Activated naive CD8-positive, alpha-beta T cell treated with anti-CD3 and anti-CD28 coated beads, Interleukin-2, amount 50 U/mL, for 24 hours (primary cell): ENCODE measurements around the gene NHS.

Experiments
- ATAC-seq: fragments of 150-1000 bp; cut with Tn5 transposase; one replicate; pipeline ENCODE4 v1.10.0; 2021
- DNase-seq: peaks from one replicate; pipeline ENCODE4 v3.0.0; 2021
- H3K27ac Mint-ChIP-seq: one replicate; pipeline ENCODE4 v1.8.0; 2021; ENCODE audit warnings: mild to moderate bottlenecking, mixed read lengths
- H3K27me3 Mint-ChIP-seq: one replicate; pipeline ENCODE4 v1.8.0; 2021; ENCODE audit warnings: mixed read lengths
- H3K36me3 Mint-ChIP-seq: one replicate; pipeline ENCODE4 v1.8.0; 2021; ENCODE audit warnings: low read depth, mixed read lengths
- H3K4me1 Mint-ChIP-seq: one replicate; pipeline ENCODE4 v1.8.0; 2021; ENCODE audit warnings: mixed read lengths
- H3K4me3 Mint-ChIP-seq: one replicate; pipeline ENCODE4 v1.8.0; 2021; ENCODE audit warnings: mild to moderate bottlenecking, moderate library complexity, mixed read lengths
- H3K9me3 Mint-ChIP-seq: one replicate; pipeline ENCODE4 v1.8.0; 2021; ENCODE audit warnings: mixed read lengths

The NHS gene

DNA sequence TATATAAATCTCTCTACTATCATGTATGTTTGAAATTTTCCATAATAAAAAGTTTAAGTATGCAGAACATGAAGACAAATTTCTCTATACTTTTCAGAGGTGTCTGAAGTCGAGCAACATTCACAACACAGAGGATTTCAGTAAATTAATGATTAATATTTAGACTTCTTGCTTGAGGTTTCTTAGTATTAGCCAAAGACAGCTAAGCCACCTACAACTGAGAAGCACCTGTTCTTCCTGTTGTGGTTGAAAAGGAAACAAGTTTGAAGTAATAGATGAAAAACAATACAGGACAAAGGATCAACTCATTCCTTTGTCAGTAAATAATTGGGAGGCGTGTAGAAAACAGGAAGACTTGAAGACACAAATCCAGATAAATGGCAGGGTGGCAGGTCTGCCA lies 383.4 kb downstream of the NHS start:
- H3K27me3 Mint-ChIP-seq = no peaks in the 10 kb centered on the region

DNA sequence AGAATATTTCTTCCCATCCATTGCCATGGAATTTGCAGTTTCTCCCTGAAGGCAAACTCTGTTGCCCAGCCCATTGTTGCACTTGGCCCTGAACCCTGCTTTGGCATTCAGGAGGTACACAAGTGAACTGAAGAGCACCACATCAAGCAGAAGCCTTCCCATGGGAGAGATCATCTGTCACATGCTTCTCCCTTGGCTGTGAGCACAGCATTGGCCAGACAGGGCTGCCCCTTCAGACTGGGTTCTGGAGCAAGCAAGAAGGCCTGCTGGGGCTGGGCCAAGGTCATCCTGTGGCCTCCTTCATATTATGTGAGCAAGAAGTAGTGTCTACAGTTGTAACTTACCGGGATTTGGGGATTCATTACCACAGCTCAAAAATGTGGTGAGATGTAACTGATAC lies 385.0 kb downstream of the NHS start:
- no peaks in the 10 kb centered on the region for H3K9me3 Mint-ChIP-seq
- H3K36me3 Mint-ChIP-seq = no peaks in the 10 kb centered on the region
- ATAC-seq = no peak

More for the DNA sequence above, 383.4 kb downstream of the NHS start:
- ATAC-seq (no peak), DNase-seq (no peak)
- H3K4me3 Mint-ChIP-seq = no peak overlapping the region
- no peaks in the 10 kb centered on the region for H3K36me3 Mint-ChIP-seq
- H3K27ac Mint-ChIP-seq = no peak overlapping the region
- peaks cover 2% of the 10 kb centered on the region for H3K4me1 Mint-ChIP-seq
- H3K9me3 Mint-ChIP-seq = no peaks in the 10 kb centered on the region

DNA sequence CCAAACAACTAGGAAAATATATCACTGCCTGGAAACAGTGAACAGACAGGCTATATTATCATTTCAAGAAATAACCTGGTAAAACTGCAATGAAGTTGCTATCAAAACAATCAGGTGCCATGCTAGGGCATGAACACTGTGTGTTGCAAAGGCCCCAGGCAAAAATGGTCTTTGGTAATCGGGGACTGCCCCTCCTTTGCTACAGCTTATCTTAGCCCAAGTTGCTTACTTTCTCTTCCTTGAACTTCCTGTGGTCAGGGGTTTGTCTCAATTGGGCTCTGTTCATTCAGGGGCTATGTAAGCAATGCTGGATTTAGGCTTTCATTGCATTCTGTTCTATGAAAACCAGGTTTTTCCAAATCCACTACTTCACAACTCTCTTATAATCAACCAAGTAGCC lies 392.7 kb downstream of the NHS start:
- no peak for ATAC-seq
- Mint-ChIP-seq H3K4me1 (no peaks in the 10 kb centered on the region), H3K36me3 (no peaks in the 10 kb centered on the region), H3K9me3 (no peaks in the 10 kb centered on the region), H3K4me3 (no peak overlapping the region), H3K27me3 (no peaks in the 10 kb centered on the region), H3K27ac (no peak overlapping the region)
- DNase-seq = no peak

More for the DNA sequence above, 385.0 kb downstream of the NHS start:
- H3K27ac Mint-ChIP-seq = no peak overlapping the region
- no peak for DNase-seq
- H3K4me1 Mint-ChIP-seq = peaks cover 2% of the 10 kb centered on the region
- H3K27me3 Mint-ChIP-seq = no peaks in the 10 kb centered on the region
- no peak overlapping the region for H3K4me3 Mint-ChIP-seq

DNA sequence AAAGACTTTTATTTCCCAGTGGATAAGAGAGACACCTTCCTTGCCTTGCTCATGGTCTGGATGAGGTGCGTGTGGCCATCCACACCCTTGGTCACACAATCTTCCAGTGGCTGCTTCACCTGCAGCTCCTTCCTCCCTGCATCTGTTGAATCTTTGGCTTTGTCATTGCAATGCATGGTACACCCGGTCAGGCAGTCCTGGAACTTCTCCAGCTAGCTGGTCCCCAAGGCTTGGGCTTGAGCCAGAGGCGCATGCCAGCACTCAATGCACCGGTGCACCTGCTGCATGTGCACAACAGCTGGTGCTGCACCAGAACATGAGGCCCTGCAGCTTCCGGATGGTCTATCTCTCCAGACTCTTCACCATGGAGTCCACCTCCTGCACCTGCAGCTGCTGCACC lies 394.0 kb downstream of the NHS start:
- H3K27me3 Mint-ChIP-seq = no peaks in the 10 kb centered on the region
- ATAC-seq (no peak), DNase-seq (no peak)
- no peaks in the 10 kb centered on the region for H3K9me3 Mint-ChIP-seq
- H3K4me1 Mint-ChIP-seq = no peaks in the 10 kb centered on the region
- no peak overlapping the region for H3K4me3 Mint-ChIP-seq
- no peak overlapping the region for H3K27ac Mint-ChIP-seq
- H3K36me3 Mint-ChIP-seq = no peaks in the 10 kb centered on the region

DNA sequence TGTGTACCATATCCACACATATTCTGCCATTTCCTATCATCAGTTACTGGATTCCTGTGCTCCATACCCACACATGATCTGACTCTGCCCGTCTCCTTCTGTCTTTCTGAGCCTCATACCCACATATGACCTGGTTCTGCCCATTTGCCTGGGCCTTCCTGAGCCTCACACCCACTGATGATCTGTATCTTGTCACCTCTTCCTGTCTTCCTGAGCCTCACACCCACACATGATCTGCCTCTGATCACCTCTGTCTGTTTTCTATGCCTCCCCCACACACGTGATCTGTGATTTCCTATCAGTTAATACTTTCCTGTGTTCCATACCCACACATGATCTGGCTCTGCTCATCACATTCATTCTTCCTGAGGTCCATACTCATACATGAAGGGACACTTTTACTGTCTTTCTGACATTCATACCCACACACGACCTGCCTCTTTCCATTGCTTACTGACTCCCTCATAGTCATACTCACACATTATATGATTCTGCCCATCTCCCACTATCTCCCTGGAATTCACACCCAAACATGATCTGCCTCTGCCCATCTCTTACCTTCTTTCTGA lies 394.8 kb downstream of the NHS start:
- no peak overlapping the region for H3K27ac Mint-ChIP-seq
- no peaks in the 10 kb centered on the region for H3K27me3 Mint-ChIP-seq
- H3K9me3 Mint-ChIP-seq = no peaks in the 10 kb centered on the region
- no peak overlapping the region for H3K4me3 Mint-ChIP-seq
- no peaks in the 10 kb centered on the region for H3K4me1 Mint-ChIP-seq
- H3K36me3 Mint-ChIP-seq = no peaks in the 10 kb centered on the region
- ATAC-seq (peak; percentile 35), DNase-seq (no peak)

DNA sequence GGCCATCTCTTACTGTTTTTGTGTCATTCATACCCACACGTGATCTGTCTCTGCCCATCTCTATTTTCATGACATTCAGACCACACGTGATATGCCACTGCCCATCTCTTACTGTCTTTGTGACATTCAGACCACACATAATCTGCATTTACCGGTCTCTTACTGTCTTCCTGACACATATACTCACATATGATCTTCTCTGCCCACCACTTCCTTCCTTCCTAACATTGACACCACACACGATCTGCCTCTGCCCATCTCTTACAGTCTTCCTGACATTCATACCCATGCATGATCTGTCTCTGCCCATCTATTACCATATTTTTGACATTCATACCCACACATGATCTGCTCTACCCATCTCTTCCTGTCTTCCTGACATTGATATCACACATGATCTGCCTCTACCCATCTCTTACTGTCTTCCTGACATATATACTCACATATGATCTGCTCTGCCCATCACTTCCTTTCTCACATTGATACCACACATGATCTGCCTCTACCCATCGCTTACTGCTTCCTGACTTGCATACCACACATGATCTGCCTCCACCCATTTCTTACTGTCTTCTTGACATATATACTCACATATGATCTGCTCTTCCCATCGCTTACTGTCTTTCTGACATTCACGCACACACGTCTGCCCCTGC lies 398.3 kb downstream of the NHS start:
- no peaks in the 10 kb centered on the region for H3K9me3 Mint-ChIP-seq
- ATAC-seq (no peak), DNase-seq (no peak)
- H3K27ac Mint-ChIP-seq = no peak overlapping the region
- H3K36me3 Mint-ChIP-seq = no peaks in the 10 kb centered on the region
- H3K27me3 Mint-ChIP-seq = no peaks in the 10 kb centered on the region
- peaks cover 4% of the 10 kb centered on the region for H3K4me1 Mint-ChIP-seq
- no peak overlapping the region for H3K4me3 Mint-ChIP-seq

DNA sequence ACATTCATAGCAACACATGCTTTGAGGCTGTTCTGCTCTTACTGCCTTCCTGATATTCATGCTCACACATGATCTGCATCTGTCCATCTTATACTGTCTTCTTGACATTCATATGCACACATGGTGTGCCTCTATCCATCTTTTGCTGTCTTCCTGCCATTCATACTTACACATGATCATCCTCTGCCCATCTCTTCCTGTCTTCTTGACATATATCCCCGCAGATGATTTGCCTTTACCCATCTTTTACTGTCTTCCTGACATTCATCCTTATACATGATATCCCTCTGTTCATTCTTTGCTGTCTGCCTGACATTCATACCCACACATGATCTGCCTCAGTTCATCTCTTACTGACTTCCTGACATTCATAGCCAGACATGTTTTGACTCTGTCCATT lies 399.1 kb downstream of the NHS start:
- H3K4me1 Mint-ChIP-seq = peaks cover 10% of the 10 kb centered on the region
- no peak overlapping the region for H3K4me3 Mint-ChIP-seq
- DNase-seq (no peak), ATAC-seq (no peak)
- no peak overlapping the region for H3K27ac Mint-ChIP-seq
- no peaks in the 10 kb centered on the region for H3K36me3 Mint-ChIP-seq
- no peaks in the 10 kb centered on the region for H3K27me3 Mint-ChIP-seq
- H3K9me3 Mint-ChIP-seq = no peaks in the 10 kb centered on the region

DNA sequence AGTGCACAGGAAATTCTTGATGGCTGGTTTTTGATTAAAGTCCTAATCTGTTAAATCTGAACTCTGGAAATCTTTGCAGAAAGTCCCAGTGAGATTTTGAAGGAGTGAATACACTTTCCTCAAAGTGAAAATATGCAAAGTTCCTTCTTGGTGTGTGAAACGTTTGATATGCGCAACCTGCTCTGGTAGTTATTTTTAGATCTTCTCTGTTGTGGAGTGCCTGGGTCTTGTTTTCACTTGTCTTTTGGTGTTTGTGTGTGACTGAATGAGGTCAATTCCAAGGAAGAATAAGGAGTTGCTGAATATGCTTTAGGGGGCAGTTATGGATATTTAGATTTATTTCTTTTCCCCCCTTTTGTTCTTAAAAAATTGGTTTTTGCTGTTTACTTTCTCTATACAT lies 404.0 kb downstream of the NHS start:
- Mint-ChIP-seq H3K27ac (no peak overlapping the region), H3K36me3 (no peaks in the 10 kb centered on the region), H3K4me1 (peaks cover 18% of the 10 kb centered on the region), H3K4me3 (no peak overlapping the region), H3K9me3 (no peaks in the 10 kb centered on the region), H3K27me3 (no peaks in the 10 kb centered on the region)
- DNase-seq = no peak
- ATAC-seq = no peak

DNA sequence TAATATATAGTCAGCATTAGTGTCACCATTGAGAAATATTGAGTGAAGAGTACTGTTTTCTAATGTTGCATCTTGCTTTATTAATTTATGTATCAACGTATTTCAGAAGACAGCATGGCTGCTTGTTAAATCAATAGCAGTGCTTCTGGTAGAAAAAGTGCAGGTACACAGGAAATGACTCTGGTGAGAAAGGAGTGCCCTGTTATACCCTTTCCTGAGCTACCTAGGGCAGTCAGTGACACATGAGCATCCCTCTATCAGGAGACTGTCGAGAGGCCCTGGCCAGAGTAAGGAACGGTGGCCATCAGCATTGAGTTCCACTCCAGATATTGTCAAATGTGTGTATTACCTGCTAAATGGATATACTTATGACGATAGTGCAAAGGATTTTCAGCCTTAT lies 404.4 kb downstream of the NHS start:
- no peak overlapping the region for H3K27ac Mint-ChIP-seq
- H3K36me3 Mint-ChIP-seq = no peaks in the 10 kb centered on the region
- no peaks in the 10 kb centered on the region for H3K9me3 Mint-ChIP-seq
- H3K4me1 Mint-ChIP-seq = peaks cover 18% of the 10 kb centered on the region
- H3K4me3 Mint-ChIP-seq = no peak overlapping the region
- no peak for ATAC-seq
- DNase-seq = no peak
- no peaks in the 10 kb centered on the region for H3K27me3 Mint-ChIP-seq
